ENCODE results near the gene TOR4A.

TOR4A gene

GRCh38 chr9:137306066-137306849 lies 28.7 kb downstream of the TOR4A start:
- no peak overlapping the region for H3K4me3 ChIP-seq (replicated peaks in 1 of 2; ENCODE audit: low read depth in 2 of 2, low read length in 2 of 2)
- TF ChIP-seq CTCF (IDR thresholded peaks at IDR 0.05; ENCODE audit: low read depth, low read length) = no peak
- no peak for DNase-seq (ENCODE audit: low read depth in 2 of 2)

- no peak for TF ChIP-seq CTCF (IDR thresholded peaks at IDR 0.05; ENCODE audit: low read depth, low read length)
- H3K4me3 ChIP-seq (replicated peaks in 1 of 2; ENCODE audit: low read depth in 2 of 2, low read length in 2 of 2) = no peak overlapping the region
- no peak for DNase-seq (ENCODE audit: low read depth in 2 of 2)
These were observed 29.3 kb downstream of the TOR4A start for GRCh38 chr9:137306850-137307254.

GRCh38 chr9:137307255-137308056 lies 29.9 kb downstream of the TOR4A start:
- TF ChIP-seq CTCF (IDR thresholded peaks at IDR 0.05; ENCODE audit: low read depth, low read length) = no peak
- H3K4me3 ChIP-seq (replicated peaks in 1 of 2; ENCODE audit: low read depth in 2 of 2, low read length in 2 of 2) = no peak overlapping the region
- DNase-seq (ENCODE audit: low read depth in 2 of 2) = no peak

- TF ChIP-seq CTCF (IDR thresholded peaks at IDR 0.05; ENCODE audit: low read depth, low read length) = no peak
- no peak overlapping the region for H3K4me3 ChIP-seq (replicated peaks in 1 of 2; ENCODE audit: low read depth in 2 of 2, low read length in 2 of 2)
- no peak for DNase-seq (ENCODE audit: low read depth in 2 of 2)
These were observed 30.6 kb downstream of the TOR4A start for GRCh38 chr9:137308057-137308619.

GRCh38 chr9:137309368-137310188 lies 32.1 kb downstream of the TOR4A start:
- TF ChIP-seq CTCF (IDR thresholded peaks at IDR 0.05; ENCODE audit: low read depth, low read length) = no peak
- no peak for DNase-seq (ENCODE audit: low read depth in 2 of 2)
- H3K4me3 ChIP-seq (replicated peaks in 1 of 2; ENCODE audit: low read depth in 2 of 2, low read length in 2 of 2) = no peak overlapping the region
